OCI-LY3 (cell line): ENCODE results near the gene PAQR3.
A peak's percentile ranks its signal among the peaks of the same experiment; 100 is the strongest.

Experiments used
- H2AFZ ChIP-seq: fragments of 200-600, 300-600 bp; shearing (Covaris generic); 2 replicates; pipeline ENCODE4 v1.6.0; 2014; ENCODE audit warnings: antibody characterized with exemption, low read depth, low read length
- H3K27ac ChIP-seq: fragments of 200-600, 300-600 bp; sonication (generic); 2 replicates; pipeline ENCODE4 v1.5.1; 2014; ENCODE audit warnings: mild to moderate bottlenecking, low read length, moderate library complexity, mixed read lengths
- H3K27me3 ChIP-seq: fragments of 200-600, 300-600 bp; sonication (generic); 2 replicates; pipeline ENCODE4 v1.6.1; 2014; ENCODE audit warnings: low read depth, low read length, mixed read lengths
- H3K36me3 ChIP-seq: fragments of 200-600, 300-600 bp; sonication (generic); replicated peaks from 2 replicates; pipeline ENCODE3; 2014; ENCODE audit warnings: low read depth, low read length, mixed read lengths
- H3K4me1 ChIP-seq: fragments of 300-600, 200-600 bp; sonication (generic); 2 replicates; pipeline ENCODE4 v1.6.1; 2014; ENCODE audit warnings: low read length, mixed read lengths
- H3K4me2 ChIP-seq: fragments of 200-600, 300-600 bp; sonication (generic); 2 replicates; pipeline ENCODE4 v1.6.1; 2014; ENCODE audit warnings: low read length, mixed read lengths
- H3K4me3 ChIP-seq: fragments of 300-600, 200-600 bp; sonication (generic); 2 replicates; pipeline ENCODE4 v1.5.1; 2014; ENCODE audit warnings: antibody characterized with exemption, mild to moderate bottlenecking, low read length, moderate library complexity
- H3K79me2 ChIP-seq: fragments of 300-600, 200-600 bp; shearing (Covaris generic); 2 replicates; pipeline ENCODE4 v1.6.1; 2014; ENCODE audit warnings: mild to moderate bottlenecking, low read length, mixed read lengths
- H3K9ac ChIP-seq: fragments of 300-600, 200-600 bp; shearing (Covaris generic); 2 replicates; pipeline ENCODE4 v1.6.0; 2014; ENCODE audit warnings: mild to moderate bottlenecking, low read length, moderate library complexity
- H3K9me3 ChIP-seq: fragments of 200-600, 300-600 bp; shearing (Covaris generic); 2 replicates; pipeline ENCODE4 v1.6.1; 2014; ENCODE audit warnings: low read length, mixed read lengths; ENCODE audit not compliant: insufficient read depth
- H4K20me1 ChIP-seq: fragments of 200-600, 300-600 bp; sonication (generic); 2 replicates; pipeline ENCODE4 v1.6.1; 2016; ENCODE audit warnings: low read length, mixed read lengths; ENCODE audit not compliant: insufficient read depth
- EZH2phosphoT487 ChIP-seq: fragments of 200-600 bp; shearing (Covaris generic); IDR thresholded peaks from 2 replicates; pipeline ENCODE4 v1.6.1; 2018; ENCODE audit warnings: antibody characterized with exemption, mixed run types, low read depth
- TF ChIP-seq, protein P1 (sequence below): fragments of 200-600, 300-600 bp; sonication (generic); IDR thresholded peaks from 2 replicates; pipeline ENCODE4 v1.5.1; 2014; ENCODE audit warnings: antibody characterized with exemption, low read length, low read depth

The PAQR3 gene

DNA sequence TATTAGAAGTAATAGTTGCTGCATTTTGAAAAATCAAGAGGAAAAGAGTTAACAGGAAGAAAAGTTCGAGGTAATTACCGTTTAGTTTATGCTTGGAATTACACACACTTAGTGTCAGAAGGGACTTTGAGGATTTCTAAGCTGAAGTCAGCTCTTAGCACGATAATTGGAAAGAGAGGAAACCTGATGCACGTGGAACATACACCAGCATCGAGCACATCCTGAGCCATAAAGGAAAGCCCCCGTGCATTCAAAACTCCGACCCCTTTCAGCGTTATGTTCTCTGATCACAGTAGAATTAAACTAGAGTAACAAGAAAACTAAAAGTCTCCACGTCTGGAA, 400 bp upstream of the PAQR3 start:
- H2AFZ ChIP-seq, result peak overlapping the region; percentile 98
- H3K27ac ChIP-seq, result no peak overlapping the region
- peak overlapping the region; percentile 60 for H3K9ac ChIP-seq
- H4K20me1 ChIP-seq, result no peaks in the 10 kb centered on the region
- H3K4me2 ChIP-seq, result peak overlapping the region; percentile 90
- H3K4me1 ChIP-seq, result peaks cover 11% of the 10 kb centered on the region
- peak overlapping the region; percentile 87 for H3K4me3 ChIP-seq
- TF ChIP-seq EZH2phosphoT487, result no peak
- TF ChIP-seq, protein P1, sequence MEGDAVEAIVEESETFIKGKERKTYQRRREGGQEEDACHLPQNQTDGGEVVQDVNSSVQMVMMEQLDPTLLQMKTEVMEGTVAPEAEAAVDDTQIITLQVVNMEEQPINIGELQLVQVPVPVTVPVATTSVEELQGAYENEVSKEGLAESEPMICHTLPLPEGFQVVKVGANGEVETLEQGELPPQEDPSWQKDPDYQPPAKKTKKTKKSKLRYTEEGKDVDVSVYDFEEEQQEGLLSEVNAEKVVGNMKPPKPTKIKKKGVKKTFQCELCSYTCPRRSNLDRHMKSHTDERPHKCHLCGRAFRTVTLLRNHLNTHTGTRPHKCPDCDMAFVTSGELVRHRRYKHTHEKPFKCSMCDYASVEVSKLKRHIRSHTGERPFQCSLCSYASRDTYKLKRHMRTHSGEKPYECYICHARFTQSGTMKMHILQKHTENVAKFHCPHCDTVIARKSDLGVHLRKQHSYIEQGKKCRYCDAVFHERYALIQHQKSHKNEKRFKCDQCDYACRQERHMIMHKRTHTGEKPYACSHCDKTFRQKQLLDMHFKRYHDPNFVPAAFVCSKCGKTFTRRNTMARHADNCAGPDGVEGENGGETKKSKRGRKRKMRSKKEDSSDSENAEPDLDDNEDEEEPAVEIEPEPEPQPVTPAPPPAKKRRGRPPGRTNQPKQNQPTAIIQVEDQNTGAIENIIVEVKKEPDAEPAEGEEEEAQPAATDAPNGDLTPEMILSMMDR, result no peak
- H3K27me3 ChIP-seq, result peaks cover 18% of the 10 kb centered on the region
- H3K36me3 ChIP-seq, result no peaks in the 10 kb centered on the region
- no peaks in the 10 kb centered on the region for H3K9me3 ChIP-seq
- H3K79me2 ChIP-seq, result peaks cover 3% of the 10 kb centered on the region; the same call in 1 of the 2 replicates

DNA sequence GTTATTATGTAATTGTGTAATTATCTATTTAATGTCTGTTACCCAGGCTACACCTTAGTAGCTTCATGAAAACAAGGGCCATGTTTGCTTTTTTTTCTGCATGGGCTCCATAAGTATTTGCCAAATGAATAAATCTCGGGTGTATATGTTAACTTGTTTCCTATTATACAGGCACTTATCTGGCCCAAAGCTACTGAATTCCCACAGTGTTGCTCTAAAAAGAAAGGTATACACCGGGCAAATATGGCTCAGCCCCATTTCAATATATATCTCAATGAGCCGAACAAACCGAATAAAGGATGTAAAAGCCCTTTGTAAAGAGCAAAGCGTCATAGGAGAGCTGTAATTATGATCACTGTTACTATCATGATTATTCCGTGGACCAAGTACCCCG, 767 bp downstream of the PAQR3 start:
- peaks cover 7% of the 10 kb centered on the region for H3K27me3 ChIP-seq
- H3K79me2 ChIP-seq, result peaks cover 3% of the 10 kb centered on the region; the same call in 1 of the 2 replicates
- H3K9ac ChIP-seq, result peak overlapping the region; percentile 69
- H3K4me2 ChIP-seq, result peak overlapping the region; percentile 87
- H3K4me1 ChIP-seq, result peaks cover 11% of the 10 kb centered on the region
- H3K27ac ChIP-seq, result no peak overlapping the region
- H3K9me3 ChIP-seq, result no peaks in the 10 kb centered on the region
- H4K20me1 ChIP-seq, result no peaks in the 10 kb centered on the region
- peak overlapping the region; percentile 87 for H3K4me3 ChIP-seq
- no peaks in the 10 kb centered on the region for H3K36me3 ChIP-seq
- no peak for TF ChIP-seq EZH2phosphoT487
- TF ChIP-seq, protein P1, result no peak
- peak overlapping the region; percentile 60 for H2AFZ ChIP-seq

GRCh38 chr4:78937837-78938236, 1.4 kb downstream of the PAQR3 start:
- Histone ChIP-seq H3K4me2 (peak overlapping the region; percentile 87), H3K9ac (no peak overlapping the region), H4K20me1 (no peaks in the 10 kb centered on the region), H3K27me3 (0 out of 2 replicates have a peak, but pooled peaks cover under 1% of the 10 kb centered on the region), H2AFZ (no peak overlapping the region), H3K9me3 (no peaks in the 10 kb centered on the region), H3K36me3 (no peaks in the 10 kb centered on the region), H3K27ac (no peak overlapping the region), H3K4me1 (peaks cover 11% of the 10 kb centered on the region), H3K79me2 (peaks cover 3% of the 10 kb centered on the region; the same call in 1 of the 2 replicates), H3K4me3 (no peak overlapping the region)
- TF ChIP-seq EZH2phosphoT487, result no peak

- no peak overlapping the region for H3K4me3 ChIP-seq
- no peaks in the 10 kb centered on the region for H3K9me3 ChIP-seq
- H3K27me3 ChIP-seq, result no peaks in the 10 kb centered on the region
- H3K36me3 ChIP-seq, result no peaks in the 10 kb centered on the region
- no peak overlapping the region for H3K9ac ChIP-seq
- no peaks in the 10 kb centered on the region for H4K20me1 ChIP-seq
- H2AFZ ChIP-seq, result no peak overlapping the region
- H3K4me1 ChIP-seq, result peaks cover 11% of the 10 kb centered on the region
- H3K27ac ChIP-seq, result no peak overlapping the region
- TF ChIP-seq, protein P1, result no peak
- TF ChIP-seq EZH2phosphoT487, result no peak
- peaks cover 3% of the 10 kb centered on the region; the same call in 1 of the 2 replicates for H3K79me2 ChIP-seq
- H3K4me2 ChIP-seq, result no peak overlapping the region
These were observed 2.2 kb downstream of the PAQR3 start for GRCh38 chr4:78936989-78937388.
